CD4-positive, alpha-beta T cell treated with Interleukin-1 beta for 1 hour (primary cell): Measurements from ENCODE around the gene RTN1.
A peak's percentile ranks its signal among the peaks of the same experiment; 100 is the strongest.

Source experiments
- DNase-seq, 2 donors: peaks; one replicate each; pipeline ENCODE4 v3.0.0-alpha.2; 2020 to 2022

RTN1 gene, protein sequence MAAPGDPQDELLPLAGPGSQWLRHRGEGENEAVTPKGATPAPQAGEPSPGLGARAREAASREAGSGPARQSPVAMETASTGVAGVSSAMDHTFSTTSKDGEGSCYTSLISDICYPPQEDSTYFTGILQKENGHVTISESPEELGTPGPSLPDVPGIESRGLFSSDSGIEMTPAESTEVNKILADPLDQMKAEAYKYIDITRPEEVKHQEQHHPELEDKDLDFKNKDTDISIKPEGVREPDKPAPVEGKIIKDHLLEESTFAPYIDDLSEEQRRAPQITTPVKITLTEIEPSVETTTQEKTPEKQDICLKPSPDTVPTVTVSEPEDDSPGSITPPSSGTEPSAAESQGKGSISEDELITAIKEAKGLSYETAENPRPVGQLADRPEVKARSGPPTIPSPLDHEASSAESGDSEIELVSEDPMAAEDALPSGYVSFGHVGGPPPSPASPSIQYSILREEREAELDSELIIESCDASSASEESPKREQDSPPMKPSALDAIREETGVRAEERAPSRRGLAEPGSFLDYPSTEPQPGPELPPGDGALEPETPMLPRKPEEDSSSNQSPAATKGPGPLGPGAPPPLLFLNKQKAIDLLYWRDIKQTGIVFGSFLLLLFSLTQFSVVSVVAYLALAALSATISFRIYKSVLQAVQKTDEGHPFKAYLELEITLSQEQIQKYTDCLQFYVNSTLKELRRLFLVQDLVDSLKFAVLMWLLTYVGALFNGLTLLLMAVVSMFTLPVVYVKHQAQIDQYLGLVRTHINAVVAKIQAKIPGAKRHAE

DNA sequence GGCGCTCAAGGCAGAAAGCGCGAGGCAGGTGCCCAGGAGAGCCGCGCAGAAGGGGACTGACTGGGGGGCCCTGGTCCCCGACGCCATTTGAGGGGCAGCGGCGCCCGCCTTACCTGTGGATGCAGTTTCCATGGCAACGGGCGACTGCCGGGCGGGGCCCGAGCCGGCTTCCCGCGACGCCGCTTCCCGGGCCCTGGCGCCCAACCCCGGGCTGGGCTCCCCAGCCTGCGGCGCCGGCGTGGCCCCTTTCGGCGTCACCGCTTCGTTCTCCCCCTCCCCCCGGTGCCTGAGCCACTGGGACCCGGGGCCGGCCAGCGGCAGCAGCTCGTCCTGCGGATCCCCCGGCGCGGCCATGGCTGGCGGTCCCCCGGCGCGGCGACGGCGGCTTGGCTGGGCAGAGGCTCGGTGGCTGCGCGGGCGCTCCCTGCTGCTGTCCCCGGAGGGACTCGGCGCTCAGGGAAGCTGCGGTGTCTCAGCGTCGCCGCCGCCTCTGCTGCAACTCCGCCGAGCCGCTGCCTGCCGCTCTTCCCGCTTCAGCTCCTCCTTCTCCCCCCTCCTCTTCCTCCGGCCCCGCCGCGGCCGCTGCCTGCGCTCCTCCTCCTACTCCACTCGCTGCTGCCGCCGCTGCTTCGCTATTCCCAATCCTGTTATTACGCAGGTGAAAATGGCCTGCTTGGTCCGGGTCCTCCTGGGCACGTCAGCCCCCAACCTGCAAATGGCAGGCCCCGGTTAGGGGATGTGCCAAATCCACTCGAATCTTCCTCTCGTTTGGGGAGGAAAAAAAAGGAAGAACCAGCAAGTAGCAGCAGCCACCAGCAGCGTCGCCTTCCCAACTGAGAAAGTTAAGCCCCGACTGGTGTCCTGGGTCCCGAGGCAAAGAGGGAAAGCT, at the start of gene RTN1:
Gene RTN1 (minus strand): TSS at position 500 of the 889 bp plus-strand sequence. CDS start 146 bp downstream, at position 354.
- peak; percentile 0 to 31 for DNase-seq

DNA sequence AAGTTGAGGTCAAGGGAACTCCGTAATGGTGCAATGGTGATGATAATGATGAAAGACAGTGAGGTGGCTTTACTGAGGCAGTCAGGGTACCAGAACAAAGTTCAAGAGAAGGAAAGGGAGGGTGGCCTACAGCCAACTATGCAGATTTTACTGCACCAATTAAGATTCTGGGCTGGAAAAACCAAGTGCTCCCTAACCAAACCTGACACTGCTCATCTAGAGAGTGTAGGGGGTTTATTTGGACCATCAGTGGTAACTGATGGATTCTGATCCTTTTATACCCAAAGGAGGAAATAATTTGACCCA, 49.8 kb upstream of the RTN1 start:
- no peak for DNase-seq

DNA sequence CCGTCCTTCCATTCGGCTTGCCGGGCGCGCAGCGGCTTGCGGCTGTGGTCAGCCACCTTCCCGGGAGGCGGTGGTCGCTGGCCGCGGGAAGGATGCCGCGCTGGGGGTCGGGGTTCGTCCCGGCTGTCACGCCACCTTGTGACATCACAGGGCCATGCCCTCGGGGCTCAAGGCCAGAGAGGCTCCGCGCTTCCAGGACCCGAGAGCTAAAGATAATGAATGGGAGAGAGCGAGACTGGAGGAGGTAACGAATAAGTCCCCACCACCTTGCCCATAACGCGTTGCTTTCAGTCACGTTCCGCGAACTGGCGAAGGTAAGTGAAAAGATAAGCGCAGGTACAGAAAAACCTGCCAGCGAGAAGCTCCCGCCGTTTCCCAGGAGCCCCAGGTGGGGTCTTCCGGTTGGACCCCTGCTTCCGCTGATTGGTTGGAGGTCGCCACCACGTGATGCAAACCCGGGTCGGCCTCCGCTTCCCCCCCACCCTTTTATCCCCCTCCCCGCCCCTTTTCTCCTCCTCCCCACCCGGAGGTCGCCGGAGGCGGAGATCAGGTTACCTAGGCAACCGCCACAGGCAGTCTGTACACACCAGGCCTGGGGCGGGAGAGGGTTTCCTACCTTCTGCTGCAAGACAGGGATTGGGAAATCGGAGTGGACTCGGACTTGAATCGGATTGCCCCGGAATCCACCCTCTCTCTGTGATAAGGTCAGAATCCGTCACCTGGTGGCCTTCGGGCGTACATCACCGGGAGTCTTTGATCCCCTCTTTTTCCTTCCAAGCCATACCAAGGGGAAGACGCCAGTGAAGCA, 49.2 kb upstream of the RTN1 start, which contains the start of gene LRRC9:
Gene LRRC9 (plus strand): TSS at position 575 of the 808 bp plus-strand sequence.
- DNase-seq: peak; percentile 47 to 66

DNA sequence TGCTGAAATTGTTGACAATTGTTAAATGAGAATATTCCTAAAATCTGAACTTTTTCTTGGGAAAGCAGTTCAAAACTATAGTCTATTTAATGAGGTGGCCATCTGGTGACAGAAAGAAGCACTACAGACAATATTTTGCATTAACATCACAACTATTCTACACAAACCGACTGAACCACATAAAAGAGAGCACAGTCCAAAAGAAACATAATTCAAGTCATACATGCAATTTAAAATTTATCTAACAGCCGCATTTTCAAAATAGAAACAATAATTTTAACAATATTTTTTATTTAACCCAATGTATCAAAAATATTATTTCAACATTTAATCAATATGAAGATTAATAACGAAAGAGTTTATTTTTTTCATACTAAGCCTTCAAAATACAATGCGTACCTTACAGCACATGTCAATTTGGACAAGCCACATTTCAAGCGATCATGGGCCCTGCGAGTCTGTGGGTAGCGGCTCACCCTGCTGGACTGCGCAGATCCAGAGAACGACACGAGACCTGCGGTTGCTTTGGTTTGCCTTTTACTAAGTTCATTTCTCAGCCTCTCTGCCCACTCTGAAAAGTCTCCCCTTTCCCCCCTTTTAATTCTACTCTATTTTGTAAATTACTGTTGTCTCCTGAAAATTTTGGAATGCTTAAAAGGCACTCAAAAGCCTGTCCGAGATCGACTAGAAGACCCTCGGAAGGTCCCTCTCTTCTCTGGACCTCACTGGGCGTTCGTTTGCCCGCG, 48.4 kb upstream of the RTN1 start:
- peak; percentile 5 to 6 for DNase-seq

DNA sequence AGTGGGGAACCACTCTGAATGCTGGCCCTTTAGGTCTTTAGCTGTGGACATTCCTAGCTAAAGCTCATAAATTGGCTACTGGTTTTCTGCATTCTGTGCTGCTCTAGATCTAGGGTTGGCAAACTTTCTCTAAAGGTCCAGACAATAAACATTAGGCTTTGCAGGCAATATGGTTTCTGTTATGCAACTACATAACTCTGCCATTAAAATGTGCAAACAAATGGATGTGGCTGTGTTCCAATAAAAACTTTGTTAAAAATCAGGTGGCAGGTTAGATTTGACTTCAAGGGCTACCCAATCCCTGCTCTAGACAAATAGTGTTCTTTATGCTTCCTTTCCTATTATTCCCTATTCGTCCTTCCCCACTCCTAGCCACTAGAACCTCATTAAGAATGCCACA, 42.6 kb upstream of the RTN1 start:
- no peak for DNase-seq

DNA sequence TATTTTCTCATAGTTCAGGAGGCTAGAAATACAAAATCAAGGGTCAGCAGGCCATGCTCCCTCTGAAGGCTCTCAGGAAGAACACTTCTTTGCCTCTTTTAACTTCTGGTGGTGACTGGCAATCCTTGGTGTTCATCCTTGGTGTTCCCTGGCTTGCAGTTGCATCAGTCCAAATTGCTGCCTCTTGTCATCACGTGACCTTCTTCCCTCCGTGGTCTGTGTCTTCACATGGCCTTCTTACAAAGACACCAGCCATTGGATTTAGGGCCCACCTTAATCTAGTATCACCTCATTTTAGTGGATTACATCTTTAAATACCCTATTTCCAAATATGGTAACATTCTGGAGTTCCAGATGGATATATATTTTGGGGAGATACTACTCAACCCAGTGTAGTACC, 41.9 kb upstream of the RTN1 start:
- no peak for DNase-seq

DNA sequence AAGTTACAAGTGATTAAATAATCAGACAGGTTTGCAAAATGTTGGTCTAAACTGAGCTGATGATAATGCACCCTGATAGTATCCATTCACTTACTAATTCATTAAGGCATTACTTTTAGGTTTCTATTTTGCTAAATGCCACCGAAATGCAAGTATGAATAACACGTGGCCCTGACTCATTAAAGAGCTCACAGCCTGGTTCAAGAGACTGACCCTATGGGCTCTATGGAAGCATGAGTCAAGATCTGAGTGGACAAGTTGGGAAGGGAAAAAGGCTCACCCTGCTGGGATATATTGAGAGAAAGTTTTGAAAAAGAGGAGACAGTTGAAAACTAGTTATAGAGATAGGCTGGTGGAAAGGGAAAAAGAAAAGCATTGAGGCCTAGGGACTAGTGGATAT, 34.6 kb upstream of the RTN1 start:
- no peak for DNase-seq

DNA sequence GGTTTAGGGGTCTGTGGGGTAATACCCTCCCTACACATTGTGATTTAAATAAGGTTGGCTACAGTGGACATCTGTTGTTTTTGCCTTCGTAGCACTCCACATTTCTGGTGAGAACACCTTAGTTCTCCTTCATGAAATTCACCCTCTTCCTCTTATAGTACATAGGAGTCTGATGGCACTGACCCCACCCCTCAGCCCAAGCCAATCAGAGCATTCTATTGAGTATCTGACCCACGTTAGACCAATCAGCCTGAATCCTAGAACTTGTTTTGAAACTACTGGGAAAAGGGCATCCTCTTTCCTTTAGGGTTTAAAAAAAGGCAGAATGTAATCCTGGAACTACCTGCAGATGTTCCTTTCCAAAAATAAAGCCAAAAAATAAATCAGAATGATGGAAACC, 33.6 kb upstream of the RTN1 start:
- DNase-seq: no peak

DNA sequence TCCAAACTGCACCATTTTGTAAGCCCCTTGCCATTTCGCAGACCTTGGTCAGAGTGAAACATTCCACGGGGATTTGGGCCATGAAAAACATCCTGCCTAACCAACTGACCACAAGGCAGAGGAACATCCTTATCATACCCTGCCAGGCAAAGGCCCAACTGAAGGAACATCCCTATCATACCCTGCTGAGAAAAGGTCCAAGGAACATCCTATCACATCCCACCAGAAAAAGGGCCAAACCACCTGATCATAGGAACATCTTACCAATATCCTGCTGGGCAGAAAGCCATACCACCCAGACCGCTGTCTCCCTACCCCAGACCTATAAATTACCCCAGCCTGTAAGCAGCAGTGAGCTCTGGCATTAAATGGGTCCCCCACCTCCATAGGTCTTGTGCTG, 30.0 kb upstream of the RTN1 start:
- DNase-seq: no peak

DNA sequence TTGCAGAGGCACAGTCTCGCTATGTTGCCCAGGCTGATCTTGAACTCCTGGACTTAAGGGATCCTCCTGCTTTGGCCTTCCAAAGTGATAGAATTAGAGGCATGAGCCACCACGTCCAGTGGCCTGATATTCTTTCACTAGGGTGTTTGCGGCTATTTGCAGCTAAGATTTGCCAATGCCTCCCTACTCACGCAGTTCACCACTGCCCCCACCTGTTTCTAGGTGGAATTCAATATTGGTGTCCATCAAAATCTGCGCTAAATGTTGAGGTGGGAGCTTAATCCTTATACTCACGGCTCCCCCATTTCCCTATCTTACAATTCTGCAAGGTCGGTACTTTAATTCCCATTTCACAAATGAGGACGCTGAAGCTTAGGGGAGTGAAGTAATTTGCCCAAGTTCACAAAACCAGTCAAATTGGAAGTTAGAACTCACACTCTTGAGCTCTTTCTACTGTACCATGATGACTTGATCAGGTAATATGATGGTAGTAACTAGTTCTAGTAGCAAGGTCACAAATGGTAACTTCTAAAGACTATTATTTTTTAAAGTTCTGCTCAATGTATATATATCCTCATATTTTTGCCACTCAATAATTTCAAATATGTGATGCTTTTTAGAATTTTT, 27.3 kb upstream of the RTN1 start:
- peak in 1 of 2 donors; percentile 1 for DNase-seq

DNA sequence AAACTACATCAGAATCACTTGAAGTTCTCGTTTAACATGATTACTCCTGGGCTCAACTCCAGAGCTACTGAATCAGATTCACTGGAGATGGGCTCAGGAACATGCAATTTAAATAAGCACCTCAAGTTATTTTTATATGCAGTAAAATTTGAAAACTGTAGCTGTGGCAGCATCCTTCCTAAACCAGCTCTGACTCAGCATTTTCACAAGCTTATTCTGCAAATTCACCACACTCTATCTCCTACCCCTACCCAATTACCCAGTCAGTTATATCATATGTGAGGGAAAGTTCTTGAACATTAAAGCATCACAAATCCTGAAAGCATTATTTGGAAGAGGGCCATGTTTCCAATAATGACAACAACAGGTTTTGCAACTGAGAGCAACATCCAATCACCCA, 25.1 kb upstream of the RTN1 start:
- DNase-seq: no peak

DNA sequence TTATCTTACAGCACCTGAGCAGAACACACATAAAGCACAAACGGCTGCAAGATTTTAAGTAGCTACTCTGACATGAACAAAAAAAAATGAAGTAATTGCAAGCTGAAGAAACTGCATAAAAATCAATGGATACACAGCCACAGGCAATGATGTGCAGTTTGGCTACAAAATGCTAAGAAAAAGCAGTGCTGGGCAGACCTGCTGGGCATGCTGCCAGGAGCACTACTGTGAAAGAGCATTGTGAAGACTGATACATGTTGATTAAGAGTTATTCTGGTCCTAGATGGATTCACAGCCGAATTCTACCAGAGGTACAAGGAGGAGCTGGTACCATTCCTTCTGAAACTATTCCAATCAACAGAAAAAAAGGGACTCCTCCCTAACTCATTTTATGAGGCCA, 20.1 kb upstream of the RTN1 start:
- DNase-seq: no peak

DNA sequence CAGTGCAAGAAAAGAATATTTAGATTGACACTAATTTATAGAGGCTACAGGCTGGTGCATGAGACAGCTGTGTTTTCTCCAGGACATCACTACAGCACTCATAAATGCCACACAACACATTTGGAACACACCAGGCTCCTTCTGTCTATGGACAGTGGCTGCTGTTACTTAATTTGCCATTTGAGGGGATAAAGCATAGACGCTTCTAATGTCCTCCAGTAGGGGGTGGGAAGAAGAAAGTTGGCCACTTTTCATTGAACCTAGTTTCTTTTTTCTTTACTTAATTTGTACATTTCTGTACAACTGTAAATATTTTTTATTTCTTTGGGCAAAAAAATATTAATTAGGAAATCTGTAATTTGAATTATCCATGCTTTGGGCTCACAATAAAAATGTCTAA, 12.4 kb upstream of the RTN1 start:
- no peak for DNase-seq

DNA sequence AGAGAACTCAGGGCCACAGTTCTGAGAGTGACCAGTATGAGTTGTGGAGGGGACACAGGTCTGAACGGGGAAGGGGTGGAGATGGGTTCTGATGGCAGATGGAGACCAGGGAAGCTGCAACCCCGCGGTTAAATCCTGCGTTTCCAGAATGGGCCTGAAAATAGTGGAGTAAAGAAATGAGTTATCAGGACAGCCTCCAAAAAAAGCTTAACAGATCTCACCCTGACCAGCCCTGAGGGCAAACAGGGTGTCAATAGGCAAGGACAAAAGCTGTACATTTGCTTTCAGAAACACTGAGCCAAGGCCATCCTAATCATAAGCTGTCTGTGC, 555 bp upstream of the RTN1 start:
- no peak for DNase-seq

DNA sequence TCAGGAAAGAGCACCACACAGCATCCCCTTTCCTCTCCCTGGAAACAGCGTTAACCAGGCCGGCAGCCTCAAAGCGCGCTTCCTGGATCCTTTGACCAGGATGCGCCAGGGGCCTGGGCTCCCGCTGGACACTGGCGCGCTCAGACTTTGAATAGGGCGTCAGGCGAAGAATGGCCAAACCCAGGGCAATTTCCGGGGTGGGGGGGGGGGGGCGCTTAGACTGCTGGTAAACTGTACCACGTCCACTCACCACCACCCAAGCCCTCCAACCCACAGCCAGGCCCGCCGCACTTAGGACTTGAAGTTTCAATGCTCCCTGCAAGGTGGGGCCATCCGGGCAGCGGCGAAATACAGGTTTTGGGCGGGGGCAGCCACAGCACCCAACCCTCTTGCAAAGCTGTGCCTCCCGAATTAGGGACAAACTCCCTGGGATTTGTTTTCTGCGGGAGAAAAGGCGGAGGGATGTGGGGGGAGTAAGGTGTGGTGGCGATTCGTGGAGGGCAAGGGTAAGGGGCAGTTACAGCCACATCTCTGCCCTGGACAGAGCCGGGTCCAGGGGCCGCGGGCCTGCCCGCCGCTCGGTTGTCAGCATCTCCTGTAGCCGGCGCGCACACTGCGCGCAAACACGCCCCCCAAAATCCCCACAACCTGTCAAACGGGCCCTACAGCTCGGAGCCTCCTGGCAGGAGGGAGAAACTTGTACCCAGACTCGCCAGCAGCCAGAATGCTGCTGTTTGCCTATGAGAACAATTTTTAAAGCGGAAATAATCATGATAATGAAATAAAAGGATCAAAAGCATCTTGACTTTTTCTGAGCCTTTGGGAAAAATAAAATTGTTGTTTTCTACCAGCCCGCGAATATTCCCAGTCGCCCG, 958 bp downstream of the RTN1 start:
- no peak for DNase-seq

DNA sequence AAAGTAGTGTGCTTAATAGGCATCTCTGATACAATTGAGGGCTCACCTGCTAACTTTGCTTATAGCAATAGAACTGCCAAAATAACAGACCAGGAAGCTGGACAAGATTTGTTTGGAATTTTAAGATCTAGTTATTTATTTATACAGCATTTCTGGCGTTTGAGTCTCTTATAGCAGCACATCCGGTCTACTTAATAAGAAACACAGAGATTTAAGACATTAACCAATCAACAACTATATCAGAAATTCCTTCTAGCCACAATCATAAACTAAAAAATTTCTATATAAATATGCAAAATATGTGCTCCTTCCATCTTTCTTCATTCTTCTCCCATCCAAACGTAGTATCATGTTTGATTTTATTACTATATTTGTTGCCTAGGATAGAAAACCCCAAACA, 2.6 kb downstream of the RTN1 start:
- no peak for DNase-seq

DNA sequence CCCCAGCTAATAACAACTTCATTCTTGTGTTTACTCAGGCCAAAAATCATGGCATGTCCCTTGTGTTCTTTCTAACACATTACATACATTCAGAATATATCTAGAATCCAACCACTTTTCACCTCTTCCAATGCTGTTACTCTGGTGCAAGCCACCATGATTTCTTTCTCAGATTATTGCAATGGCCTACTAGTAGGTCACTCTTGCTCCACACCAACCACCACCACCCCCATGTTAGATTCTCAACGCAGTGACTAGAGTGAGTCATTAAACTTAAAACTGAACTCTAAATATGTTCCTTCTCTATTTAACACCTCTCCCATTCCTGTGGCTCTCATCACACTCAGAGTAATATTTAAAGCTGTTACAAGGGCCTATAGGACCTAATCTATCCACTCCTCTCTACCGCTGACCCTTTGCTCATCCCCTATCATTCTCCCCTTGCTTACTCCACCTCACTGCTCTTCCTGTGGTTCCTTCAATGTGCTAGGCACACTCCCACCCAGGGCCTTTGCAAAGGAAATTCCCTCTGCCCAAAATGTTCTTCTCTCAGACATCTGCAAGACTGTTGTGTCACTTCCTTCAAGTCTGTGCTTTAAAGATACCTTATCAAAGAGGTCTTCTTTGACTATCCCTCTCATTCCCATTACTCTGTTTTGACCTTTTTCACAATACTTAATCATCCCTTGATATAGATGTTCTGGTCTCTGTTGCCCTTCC, 6.6 kb downstream of the RTN1 start:
- no peak for DNase-seq

DNA sequence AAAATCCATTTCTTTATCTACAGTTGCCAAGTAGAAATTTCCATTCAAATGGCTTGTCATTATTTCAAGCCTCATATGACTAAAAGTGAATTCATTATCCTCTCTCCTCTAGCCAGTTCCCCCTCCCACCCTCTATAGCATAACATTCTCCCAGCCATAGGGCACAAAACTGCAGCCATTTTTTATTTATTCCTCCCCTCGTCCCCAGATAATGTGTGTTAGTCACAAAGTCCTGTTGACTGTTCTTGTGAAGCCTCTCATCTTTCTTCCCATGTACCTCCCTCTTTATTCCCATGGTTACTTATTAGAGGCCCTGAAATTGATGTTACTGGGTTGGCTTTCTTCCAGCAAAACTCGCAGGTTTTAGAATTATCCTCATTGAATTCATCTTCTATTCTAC, 13.2 kb downstream of the RTN1 start:
- no peak for DNase-seq

DNA sequence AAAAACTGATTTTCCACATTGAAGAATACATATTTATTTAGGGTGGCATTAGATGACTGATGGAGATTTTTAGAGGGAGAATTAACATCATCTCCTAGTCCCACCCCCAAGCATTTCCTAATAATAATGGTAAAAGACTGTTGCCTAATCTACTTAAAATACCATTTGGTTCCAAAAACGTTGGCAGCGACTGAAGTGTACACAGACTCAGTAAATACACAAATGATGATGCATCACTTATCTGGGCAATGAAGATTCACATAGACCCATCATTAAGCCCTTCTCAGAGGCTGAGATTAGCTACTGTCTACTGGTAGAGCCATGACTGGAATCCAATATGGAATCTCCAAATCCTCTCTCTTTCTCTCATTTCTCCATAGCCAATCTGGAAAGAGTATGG, 18.2 kb downstream of the RTN1 start:
- no peak for DNase-seq

DNA sequence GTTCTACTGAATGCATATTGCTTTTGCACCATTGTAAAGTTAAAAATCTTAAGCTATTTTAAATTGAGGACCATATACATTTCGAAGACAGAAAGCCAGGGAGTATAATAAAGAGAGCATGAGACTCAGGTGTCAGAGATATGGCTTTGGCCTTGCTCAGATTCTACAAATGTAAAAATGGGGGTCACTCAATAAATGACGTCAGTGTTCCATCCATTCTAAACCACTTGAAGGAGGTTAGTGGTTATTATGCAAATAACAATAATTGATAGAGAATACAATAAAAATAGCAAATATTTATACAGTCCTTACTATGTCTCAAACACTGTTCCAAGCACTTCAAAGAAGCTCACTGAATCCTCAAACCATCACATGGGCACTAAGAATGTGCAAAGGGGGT, 20.1 kb downstream of the RTN1 start:
- DNase-seq: no peak
